ENCODE data around the gene MAST1.

The MAST1 gene

DNA sequence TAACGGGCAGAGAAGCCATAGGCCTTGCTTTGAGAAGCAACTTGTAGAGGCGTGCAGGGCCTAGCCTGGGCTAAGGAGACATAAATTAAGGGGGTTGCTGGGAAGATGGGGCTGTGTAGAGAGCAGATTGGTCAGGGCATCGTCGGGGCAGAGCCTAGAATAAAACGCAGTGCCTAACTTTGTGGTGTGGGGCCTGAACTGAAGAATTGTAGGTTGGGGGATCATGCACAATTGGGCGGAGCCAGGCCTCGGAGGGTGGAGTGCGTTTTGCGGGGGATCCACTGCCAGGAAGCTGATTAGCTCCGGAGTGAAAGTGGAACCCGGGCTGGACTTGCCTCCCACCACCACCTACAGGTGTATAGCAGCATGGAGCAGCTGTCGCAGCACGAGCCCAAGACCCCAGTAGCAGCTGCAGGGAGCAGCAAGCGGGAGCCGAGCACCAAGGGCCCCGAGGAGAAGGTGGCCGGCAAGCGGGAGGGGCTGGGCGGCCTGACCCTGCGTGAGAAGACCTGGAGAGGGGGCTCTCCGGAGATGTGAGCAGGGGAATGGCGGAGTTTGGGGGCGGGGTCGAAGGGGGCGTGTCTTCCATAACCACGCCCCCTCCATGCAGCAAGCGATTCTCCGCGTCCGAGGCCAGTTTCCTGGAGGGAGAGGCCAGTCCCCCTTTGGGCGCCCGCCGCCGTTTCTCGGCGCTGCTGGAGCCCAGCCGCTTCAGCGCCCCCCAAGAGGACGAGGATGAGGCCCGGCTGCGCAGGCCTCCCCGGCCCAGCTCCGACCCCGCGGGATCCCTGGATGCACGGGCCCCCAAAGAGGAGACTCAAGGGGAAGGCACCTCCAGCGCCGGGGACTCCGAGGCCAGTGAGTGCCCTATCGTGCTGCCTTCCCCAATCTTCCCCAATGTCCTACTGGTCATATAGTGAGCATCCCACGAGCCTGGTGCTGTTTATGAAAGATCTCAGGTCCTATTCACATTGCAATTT, 29.1 kb downstream of the MAST1 start:
- DNase-seq (ENCODE audit: low read depth in 2 of 2, low spot score in 1 of 2) = peak in 1 of 2 donors; percentile 51

DNA sequence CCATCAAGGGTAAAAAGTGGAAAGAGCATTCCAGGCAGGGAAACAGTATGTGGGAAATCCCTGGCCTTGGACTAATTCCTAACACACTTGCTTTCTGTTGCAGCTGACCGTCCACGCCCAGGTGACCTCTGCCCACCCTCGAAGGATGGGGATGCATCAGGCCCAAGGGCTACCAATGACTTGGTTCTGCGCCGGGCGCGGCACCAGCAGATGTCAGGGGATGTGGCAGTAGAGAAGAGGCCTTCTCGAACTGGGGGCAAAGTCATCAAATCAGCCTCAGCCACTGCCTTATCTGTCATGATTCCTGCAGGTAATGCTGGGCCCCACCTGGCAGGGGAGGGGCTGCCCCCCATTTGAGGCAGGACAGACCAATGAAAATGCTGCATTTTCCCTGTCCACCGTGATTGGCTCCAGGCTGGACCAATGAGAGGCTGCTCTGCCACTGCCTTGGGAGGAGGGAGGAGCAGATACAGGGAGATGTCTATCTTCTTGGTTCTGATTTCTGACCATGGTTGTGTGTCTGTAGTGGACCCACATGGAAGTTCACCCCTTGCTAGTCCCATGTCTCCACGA, 30.3 kb downstream of the MAST1 start:
- no peak for DNase-seq (ENCODE audit: low read depth in 2 of 2, low spot score in 1 of 2)

DNA sequence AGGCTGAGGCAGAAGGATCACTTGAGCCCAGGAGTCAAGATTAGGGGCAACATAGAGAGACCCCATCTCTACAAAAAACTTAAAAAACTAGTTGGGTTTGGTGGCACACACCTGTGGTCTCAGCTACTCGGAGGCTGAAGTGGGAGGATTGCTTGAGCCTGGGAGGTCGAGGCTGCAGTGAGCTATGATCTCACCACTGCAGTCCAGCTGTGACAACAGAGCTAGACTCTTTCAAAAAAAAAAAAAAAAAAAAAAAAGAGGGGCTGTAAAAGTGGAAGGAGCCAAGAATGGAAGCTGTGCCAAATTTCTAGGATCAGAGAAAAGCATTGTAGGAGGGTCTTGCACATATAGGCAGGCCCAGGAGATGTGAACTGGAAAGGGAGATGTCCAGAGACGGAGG, 33.4 kb downstream of the MAST1 start:
- DNase-seq (ENCODE audit: low read depth in 2 of 2, low spot score in 1 of 2) = no peak

DNA sequence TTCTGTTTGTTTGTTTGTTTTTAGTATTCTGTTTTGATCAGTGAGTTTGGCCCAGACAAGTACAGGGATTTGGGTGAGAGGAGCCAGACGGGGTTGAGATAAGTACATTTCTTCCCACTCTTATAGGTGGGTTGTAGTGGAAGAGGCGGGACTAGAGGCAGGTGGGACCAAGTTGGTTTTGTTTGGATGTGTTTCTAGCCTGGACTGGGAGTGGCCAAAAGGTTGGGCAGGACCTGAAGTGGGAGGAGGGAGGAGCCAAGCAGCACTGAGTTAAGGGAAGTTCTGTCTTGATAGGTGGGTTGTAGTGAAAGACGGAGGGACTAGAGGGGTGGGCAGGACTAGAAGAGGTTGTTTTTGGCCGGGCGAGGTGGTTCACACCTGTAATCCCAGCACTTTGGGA, 33.9 kb downstream of the MAST1 start:
- DNase-seq (ENCODE audit: low read depth in 2 of 2, low spot score in 1 of 2) = no peak

DNA sequence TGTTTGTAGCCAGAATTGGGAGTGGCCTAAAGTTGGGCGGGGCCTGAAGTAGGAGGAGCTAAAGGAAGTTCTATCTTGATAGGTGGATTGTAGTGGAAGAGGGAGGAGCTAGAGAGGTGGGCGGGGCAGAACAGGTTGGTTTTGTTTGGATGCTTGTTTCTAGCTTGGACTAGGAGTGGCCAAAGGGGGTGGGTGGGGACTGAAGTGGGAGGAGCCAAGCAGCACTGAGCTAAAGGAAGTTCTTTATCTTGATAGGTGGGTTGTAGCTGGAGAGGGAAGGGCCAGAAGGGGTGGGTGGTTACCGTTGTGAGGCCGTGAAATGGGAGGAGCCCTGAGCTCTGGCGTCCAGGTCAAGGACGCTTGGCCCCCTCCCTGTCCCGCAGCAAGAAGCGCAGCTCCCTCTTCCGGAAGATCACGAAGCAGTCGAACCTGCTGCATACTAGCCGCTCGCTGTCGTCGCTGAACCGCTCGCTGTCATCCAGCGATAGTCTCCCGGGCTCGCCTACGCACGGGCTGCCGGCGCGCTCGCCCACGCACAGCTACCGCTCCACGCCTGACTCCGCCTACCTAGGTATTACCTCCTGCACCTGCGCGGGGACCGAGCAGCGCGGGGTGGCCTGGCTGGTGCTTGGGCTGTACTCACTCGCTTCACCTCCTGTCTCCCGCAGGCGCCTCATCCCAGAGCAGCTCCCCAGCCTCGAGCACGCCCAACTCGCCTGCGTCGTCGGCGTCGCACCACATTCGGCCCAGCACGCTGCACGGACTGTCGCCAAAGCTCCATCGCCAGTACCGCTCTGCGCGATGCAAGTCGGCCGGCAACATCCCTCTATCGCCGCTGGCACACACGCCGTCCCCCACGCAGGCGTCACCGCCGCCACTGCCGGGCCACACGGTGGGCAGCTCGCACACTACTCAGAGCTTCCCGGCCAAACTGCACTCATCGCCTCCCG, 34.9 kb downstream of the MAST1 start:
- no peak for DNase-seq (ENCODE audit: low read depth in 2 of 2, low spot score in 1 of 2)

DNA sequence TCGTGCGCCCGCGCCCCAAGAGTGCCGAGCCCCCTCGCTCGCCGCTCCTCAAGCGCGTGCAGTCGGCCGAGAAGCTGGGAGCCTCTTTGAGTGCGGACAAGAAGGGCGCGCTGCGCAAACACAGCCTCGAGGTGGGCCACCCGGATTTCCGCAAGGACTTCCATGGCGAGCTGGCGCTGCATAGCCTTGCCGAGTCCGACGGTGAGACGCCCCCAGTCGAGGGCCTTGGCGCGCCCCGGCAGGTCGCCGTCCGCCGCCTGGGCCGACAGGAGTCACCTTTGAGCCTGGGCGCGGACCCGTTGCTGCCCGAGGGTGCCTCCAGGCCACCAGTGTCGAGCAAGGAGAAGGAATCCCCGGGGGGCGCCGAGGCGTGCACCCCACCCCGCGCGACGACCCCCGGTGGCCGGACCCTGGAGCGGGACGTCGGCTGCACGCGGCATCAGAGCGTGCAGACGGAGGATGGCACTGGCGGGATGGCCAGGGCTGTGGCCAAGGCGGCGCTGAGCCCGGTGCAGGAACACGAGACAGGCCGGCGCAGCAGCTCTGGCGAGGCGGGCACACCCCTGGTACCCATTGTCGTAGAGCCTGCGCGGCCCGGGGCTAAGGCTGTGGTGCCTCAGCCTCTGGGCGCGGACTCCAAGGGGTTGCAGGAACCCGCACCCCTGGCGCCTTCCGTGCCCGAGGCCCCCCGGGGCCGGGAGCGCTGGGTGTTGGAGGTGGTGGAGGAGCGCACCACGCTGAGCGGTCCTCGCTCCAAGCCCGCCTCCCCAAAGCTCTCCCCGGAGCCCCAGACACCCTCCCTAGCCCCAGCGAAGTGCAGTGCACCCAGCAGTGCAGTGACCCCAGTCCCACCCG, 35.8 kb downstream of the MAST1 start:
- no peak for DNase-seq (ENCODE audit: low read depth in 2 of 2, low spot score in 1 of 2)

DNA sequence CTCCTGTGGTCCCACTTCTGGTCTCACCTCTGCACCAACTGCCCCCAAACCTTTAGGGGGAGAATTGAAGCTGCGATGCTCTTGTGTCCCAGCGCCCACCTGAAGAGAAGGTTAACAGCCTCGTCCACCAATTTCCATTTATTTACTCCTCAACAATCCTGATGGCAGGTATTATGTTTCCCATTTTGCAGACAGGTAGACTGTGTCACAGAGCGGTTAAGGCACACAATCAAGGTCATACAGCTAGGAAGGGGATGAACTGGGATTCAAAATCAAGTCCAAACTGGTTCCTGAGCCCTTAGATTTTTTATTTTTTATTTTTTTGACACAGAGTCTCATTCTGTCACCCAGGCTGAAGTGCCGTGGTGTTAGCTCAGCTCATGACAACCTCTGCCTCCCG, 36.8 kb downstream of the MAST1 start:
- DNase-seq (ENCODE audit: low read depth in 2 of 2, low spot score in 1 of 2) = no peak

DNA sequence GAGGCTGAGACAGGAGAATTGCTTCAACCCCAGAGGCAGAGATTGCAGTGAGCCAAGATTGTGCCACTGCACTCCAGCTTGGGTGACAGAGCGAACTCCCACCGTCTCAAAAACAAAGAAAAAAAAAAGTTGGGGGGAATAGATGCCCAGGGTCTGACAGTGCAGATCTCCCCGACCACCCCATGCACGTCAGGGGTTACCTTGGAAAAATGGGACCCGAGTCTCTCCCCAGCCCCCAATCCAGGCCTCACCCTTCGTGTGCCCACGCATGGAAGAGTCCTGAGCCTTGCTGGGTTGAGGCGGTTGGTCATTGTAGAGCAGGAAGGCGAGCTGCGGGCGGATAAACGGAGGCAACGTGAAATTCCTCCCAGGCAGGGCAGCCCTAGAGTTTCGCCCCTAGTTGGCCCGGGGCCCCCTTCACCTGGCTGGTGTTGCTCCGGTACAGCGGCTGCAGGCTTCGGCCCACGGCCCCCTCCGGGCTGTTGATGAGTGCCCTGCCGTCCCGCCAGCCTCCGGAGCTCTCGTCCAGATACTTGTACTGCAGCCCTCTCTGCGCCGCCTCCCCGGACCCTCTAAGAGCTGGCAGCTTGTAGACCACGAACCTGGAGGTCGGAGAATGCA, 42.3 kb downstream of the MAST1 start:
- DNase-seq (ENCODE audit: low read depth in 2 of 2, low spot score in 1 of 2) = no peak

DNA sequence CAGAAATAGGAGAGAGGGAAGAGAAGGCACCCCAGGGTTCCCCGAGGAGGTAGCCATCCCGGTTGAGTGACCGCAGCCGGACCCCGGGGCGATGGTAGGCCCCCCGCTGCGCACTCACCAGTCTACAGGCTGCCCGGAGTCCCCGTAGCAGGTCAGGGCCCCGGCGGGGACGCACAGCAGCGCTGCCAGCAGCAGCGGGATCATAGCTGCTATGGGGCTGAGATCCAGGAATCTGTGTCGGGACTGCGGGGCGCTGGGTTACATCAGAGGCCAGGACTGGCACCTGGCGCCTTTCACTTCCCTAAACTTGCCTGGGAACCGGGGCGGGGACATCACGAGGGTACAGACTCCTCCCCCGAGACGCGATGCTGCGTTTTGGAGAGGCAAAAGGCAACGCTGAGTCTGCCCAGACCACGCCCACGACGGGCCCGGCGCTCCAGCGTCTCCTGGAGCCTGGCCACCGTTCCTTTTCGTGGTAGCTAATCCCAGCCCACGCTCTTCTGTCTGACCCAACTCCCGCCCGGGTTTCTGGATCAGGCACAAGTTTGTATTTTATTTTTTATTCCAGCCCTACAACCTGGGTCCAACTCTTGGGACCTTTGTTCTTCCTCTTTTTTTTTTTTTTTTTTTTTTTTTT, 43.0 kb downstream of the MAST1 start, which contains the start of gene DNASE2:
Gene DNASE2 (minus strand): TSS at position 278 of the 637 bp plus-strand sequence. CDS start 74 bp downstream, at position 204.
- DNase-seq (ENCODE audit: low read depth in 2 of 2, low spot score in 1 of 2) = peak; percentile 65 to 75

DNA sequence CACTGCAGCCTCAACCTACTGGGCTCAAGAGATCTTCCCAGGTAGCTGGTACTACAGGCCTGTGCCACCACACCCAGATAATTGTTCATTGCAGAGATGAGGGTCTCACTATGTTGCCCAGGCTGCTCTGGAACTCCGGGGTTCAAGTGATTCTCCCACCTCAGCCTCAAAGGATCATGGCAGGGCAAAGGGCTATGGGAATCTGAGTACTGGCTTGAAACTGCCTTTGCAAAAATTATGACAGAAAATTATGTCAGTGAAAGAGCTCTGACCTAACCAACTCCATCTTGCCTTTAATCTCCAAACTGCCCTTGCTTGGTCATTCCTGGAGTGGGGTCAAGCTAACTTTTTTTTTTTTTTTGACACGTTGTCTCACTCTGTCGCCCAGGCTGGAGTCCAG, 44.3 kb downstream of the MAST1 start:
- DNase-seq (ENCODE audit: low read depth in 2 of 2, low spot score in 1 of 2) = no peak

DNA sequence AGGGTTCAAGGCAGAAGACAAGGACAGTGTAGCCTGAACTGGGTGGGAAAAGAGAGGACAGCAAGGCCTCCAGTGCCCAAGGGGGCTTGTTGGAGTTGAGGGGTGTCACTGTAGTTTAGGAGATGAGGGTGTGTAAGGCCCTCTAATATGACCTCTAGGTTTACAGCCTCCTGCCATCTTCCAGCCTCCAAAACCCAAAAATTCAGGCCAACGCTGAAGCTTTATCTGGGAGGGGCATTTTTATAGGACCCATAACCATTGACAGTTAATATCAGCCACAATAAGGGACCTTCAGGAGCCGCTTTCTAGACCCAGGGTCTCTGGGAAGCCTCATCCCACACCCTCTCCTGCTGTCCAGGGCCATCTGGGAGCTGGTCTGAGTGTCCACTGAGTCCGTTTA, 45.9 kb downstream of the MAST1 start:
- DNase-seq (ENCODE audit: low read depth in 2 of 2, low spot score in 1 of 2) = no peak

DNA sequence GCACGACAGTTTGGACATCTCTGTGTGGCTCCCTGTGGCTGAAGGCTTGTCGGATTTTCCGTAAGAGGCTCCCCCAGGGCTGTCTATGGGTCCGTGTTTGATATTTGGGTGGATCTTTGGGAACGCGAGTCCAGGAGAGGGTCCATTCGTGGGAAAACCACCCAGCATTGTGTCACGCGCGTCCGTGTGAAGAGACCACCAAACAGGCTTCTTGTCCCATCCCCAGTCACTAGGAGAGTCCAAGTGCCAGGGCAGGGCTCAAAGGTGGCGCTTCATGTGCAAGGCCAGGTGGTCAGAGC, 46.3 kb downstream of the MAST1 start:
- no peak for DNase-seq (ENCODE audit: low read depth in 2 of 2, low spot score in 1 of 2)

DNA sequence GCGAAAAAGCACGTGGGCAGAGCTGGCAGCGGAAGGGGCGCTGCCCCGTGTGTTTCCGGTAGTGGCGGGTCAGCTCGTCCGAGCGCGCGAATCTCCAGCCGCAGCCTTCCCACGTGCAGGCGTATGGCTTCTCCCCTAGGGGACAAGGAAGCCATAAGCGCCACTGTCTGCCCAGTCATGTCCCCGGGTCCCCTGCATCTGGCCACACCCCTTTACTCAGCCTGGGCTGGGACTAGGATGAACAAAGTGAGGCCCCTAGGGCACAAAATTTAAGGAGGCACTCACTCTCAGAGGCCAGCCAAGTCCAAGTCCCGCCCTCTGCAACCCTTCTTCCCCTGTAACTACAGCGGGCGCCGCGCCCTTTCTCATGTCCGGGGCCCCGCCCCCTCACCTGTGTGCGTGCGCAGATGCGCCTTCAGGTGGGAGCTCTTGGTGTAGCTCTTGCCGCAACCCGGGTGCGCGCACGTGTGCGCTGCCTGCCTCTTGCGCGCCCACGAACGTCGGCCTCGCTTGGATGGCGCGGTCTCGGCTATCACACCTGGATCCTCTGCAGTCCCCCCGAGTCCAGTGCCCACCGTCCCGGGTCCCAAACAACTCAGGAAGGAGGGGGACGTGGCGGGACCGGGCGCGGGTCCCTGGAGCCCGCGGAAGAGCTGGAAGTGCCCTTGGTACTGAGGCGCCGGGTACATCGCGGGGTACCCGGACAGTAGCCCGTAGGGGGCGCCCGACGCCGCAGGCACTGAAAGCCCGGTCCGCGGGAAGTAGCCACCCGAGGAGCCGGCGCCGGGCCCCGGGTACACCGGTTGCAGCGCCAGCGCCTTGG, 46.8 kb downstream of the MAST1 start:
- peak; percentile 57 to 67 for DNase-seq (ENCODE audit: low read depth in 2 of 2, low spot score in 1 of 2)

DNA sequence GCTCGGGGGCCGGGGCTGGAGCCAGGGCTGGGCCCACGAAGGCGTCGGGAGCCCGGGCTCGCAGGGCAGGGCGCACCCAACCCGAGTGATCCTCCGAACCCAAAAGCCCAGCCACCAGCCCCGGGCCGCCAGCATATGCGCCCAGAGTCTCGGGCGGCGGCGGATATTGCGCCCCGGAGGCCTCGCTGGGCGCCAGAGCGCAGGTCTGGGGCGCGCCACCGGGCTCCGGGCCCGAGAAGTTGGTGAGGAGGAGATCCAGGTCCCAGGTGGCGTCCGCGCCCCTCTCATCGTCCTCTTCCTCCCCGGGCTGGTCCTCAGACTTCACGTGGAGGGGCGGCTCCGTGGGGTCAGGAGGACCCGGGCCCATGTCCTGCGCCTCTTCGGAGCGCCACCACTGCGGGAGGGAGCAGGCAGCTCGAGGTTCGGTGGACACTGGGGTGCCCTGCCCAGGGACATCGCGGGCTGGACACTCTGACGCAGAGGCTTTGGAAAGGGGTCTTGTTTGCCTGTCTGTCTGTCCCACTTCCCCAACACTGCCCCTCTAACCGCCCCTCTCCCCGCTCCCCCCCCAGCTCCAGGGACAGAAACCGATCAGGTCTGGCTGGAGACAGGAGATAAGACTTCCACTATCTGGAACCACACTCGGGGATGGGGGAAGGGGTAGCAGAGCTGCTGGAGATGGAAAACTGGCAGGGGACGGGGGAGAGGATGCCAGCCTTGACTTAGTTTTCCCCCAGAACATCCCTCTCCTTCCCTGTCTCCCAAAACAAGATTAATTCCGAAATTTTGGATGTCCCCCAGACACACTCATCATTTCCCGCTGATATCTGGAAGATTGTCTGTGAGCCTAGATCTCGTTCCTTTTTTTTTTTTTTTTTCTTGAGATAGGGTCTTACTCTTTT, 47.7 kb downstream of the MAST1 start:
- no peak for DNase-seq (ENCODE audit: low read depth in 2 of 2, low spot score in 1 of 2)

DNA sequence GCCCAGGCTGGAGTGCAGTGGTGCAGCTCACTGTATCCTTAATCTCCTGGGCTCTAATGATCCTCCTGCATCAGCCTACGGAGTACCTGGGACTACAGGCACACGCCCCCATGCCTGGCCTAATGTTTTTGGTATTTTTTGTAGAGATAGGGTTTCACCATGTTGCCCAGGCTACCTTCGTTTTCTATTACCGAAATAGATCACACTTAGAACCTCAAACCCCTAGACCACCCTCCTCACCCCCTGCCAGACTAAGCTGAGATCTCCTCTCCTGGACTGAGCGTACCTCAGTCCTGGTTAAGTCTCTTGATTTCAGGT, 48.3 kb downstream of the MAST1 start:
- DNase-seq (ENCODE audit: low read depth in 2 of 2, low spot score in 1 of 2) = no peak

DNA sequence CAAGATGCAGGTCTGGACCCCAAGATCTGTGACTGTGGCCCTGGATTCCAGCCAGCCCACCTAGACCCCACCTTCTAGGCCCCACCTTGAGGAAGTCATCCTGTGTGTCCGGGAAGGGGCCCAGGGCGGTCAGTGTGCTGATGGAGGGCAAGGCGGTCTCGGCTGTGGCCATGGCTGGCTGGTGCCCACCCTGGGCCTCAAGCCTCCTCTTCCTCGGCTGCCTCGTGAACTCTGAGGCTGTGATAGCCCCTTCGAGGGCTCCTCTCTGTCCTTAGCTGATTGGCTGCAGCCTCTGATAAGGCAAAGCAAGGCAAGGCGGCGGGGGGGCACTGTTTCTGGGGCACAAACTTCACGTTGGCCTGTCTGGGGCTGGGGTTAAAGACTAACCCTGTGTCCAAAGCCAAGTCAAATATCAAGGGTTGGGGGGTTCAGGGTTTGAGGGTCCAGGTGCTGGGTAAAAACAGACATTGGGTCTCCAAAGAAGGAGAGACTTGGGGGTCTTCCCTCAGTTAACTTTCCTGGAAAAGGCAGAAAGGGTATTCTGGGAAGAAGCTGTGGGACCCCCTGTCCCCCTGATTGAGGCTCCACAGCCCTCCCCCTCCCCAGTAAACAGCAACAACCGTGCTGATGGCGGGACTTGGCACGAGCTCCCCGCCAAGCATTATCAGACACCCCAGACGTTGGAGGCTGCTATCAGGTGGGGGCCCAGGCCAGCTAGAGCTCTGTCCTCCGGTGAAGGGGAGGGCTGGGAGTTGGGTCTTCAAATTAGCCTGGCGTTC, 48.8 kb downstream of the MAST1 start, which contains the start of gene KLF1:
Gene KLF1 (minus strand): TSS at position 233 of the 779 bp plus-strand sequence. CDS start 61 bp downstream, at position 172.
- no peak for DNase-seq (ENCODE audit: low read depth in 2 of 2, low spot score in 1 of 2)

DNA sequence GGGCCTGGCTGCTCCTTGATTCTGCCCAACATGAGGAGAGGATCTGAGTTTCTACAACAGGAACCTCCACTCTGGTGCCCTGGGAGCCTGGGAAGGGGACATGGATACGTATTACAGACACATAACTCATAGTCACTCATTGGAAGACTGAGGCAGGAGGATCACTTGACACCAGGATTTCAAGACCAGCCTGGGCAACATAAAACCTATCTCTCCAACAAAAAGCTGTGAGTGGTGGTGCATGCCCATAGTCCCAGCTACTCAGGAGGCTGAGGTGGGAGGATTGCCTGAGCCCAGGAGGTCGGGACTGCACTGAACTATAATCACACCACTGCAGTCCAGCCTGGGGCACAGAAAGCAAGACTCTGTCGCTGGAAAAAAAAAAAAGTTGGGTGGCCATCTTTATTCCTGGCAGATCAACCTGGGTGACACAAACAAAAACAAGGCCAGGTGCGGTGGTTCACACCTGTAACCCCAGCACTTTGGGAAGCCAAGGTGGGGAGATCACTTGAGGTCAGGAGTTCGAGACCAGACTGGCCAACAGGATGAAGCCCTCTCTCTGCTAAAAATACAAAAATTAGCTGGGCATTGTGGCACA, 49.8 kb downstream of the MAST1 start:
- DNase-seq (ENCODE audit: low read depth in 2 of 2, low spot score in 1 of 2) = no peak

Measured in stimulated activated CD8-positive, alpha-beta memory T cell treated with anti-CD3 and anti-CD28 coated beads, Interleukin-4, amount 100 ng/mL, for 1 hour (primary cell).